Activated gamma-delta T cell (primary cell): ENCODE data around the gene DDX56.
"Not testable (repeated sequence)": the region's sequence is repeated elsewhere in the genome, so short reads cannot be mapped to it uniquely, and the experiment has no call there.

ENCODE experiments used
- DNase-seq: peaks from one replicate; lab custom pipeline; 2025; lab: John Stamatoyannopoulos, UW

The DDX56 gene

GRCh38 chr7:44563171-44563679, 10.5 kb downstream of the DDX56 start:
- DNase-seq: no peak

- not testable (repeated sequence) for DNase-seq
Observed at GRCh38 chr7:44562622-44562962, 11.1 kb downstream of the DDX56 start.

GRCh38 chr7:44561962-44562621, 11.6 kb downstream of the DDX56 start:
- DNase-seq: no peak

GRCh38 chr7:44561481-44561880, 12.2 kb downstream of the DDX56 start:
- no peak for DNase-seq

DNA sequence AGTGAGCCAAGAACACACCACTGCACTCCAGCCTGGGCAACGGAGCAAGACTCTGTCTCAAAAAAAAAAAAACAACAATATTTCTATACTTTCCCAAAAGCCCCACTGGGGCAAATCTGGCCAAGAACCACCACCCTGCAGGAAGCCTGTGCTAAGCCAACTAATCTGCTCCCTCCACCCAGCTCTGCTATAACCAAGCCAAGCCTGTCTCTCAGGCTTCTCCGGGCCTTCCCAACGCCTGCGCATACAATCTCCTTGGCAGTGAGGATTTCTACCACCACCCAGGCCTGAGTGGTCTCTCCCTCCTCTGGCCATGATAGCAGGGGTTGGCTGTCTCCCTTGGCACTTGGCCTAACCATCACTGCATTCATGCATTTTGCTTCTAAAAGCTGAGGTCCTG, 14.2 kb downstream of the DDX56 start:
- no peak for DNase-seq

DNA sequence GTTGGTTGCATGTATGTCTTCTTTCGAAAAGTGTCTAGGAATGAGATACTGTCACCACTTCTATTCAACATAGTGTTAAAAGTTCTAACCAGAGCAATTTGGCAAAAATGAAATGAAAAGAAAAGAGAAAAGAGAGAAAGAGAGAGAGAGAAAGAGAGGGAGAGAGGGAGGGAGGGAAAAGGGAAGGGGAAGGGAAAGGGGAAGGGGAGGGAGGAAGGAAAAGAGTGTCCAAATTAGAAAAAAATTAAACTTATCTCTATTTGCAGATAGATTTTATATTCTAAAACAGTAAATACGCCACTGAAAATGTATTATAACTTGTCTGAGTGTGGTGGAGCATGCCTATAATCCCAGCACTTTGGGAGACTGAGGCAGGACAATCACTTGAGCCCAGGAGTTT, 16.2 kb downstream of the DDX56 start:
- no peak for DNase-seq

DNA sequence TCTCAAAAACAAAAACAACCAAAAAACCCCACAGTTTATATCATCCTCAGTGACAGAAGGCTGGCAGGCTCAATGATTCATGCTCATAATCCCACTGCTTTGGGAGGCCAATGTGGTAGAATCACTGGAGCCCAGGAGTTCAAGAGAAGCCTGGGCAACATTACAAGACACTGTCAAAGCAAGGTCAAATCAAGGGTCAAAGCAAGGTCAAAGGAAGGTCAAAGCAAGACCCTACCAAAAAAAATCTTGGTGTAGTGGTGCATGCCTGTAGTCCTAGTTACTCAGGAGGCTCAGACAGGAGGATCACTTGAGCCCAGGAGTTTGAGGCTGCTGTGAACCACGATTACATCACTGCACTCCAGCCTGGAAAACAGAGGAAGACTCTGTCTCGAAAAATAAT, 18.4 kb downstream of the DDX56 start:
- no peak for DNase-seq

- not testable (repeated sequence) for DNase-seq
Observed at GRCh38 chr7:44552473-44553005, 21.2 kb downstream of the DDX56 start.

- no peak for DNase-seq
Observed at GRCh38 chr7:44549457-44549856, 24.3 kb downstream of the DDX56 start.

DNA sequence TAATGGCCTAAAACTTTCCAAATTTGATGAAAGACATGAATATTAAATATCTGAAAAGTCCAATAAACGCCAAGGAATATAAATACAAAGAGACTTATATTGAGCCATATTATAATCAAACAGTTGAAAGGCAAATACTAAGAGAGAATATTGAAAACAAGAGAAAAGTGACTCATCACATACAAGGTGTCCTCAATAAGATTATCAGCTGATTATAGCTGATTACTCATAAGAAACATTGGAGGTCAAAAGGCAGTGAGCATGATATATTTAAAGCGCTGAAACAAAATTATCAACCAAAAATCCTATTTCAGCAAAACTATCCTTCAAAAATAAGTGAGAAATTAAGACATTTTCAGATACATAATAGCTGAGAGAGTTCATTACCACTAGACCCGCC, 24.8 kb downstream of the DDX56 start:
- no peak for DNase-seq

DNA sequence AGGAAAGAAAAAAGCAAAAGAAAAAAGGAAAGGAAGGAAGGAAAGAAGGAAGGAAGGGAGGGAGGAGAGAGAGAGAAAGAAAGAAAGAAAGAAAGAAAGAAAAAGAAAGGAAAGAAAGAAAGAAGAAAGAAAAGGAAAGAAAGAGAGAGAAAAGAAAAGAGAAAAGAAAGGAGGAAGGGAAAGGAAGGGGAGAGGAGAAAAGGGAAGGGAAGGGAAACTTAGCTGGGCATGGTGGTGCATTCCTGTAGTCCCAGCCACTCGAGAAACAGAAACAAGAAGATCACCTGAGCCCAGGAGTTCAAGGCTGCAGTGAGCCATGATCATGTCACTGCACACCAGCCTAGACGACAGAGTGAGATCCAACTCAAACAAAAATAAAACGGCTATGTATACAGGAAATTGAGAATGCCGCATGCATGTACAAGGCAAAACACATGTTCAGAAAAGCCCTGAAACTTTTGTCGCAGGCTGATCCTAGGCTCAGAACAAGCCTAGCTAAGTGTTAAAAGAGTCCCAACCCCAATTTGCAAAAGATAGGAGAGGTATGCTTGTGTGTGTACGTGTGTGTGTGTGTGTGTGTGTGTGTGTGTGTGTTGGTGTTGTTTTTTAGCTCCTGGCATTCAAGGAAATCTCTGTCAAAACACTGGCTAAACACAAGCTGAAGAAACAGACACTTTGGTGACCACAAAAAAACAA, 26.0 kb downstream of the DDX56 start:
- DNase-seq: no peak

DNA sequence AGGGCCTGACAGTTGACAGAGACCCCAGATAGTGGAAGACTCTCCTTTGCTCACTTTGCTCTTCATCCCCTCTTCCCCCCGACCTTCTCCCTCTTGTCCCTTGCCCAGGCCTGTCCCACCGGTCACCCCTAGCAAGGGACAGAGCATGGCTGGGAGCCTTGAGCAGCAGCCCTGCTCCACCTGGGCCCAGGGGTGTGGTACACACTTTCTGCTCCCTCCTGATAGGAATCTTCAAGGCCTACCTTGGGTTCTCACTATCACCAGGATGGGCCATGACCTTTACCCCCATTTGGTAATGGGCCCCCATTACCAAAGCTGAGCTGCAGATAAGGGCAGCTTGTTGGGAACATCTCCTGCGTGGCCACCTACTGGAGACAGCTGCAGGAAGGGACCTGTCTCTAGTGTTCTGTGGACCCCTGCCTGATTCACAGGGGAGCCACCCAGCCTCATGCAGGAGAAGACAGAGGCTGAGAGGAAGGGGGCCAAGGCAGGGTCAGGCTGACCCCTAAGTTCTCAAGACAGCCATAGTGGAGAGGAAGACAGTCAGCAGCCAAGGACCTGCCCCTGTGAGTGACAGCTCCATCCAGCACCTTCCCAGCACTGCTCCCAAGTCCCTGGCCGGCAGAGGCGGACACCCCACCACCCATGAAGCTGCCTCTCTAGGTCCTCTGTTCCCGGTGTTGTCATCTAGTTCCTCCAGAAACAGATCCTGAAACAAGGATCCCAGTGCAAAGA, 31.7 kb downstream of the DDX56 start:
- no peak for DNase-seq

GRCh38 chr7:44541028-44541869, 32.5 kb downstream of the DDX56 start, which contains the start of gene NPC1L1:
Gene NPC1L1, minus strand, starts transcription at chr7:44541330. Its CDS starts 71 bp downstream, at chr7:44541259.
- DNase-seq: no peak

GRCh38 chr7:44540592-44541027, 33.1 kb downstream of the DDX56 start:
- no peak for DNase-seq

DNA sequence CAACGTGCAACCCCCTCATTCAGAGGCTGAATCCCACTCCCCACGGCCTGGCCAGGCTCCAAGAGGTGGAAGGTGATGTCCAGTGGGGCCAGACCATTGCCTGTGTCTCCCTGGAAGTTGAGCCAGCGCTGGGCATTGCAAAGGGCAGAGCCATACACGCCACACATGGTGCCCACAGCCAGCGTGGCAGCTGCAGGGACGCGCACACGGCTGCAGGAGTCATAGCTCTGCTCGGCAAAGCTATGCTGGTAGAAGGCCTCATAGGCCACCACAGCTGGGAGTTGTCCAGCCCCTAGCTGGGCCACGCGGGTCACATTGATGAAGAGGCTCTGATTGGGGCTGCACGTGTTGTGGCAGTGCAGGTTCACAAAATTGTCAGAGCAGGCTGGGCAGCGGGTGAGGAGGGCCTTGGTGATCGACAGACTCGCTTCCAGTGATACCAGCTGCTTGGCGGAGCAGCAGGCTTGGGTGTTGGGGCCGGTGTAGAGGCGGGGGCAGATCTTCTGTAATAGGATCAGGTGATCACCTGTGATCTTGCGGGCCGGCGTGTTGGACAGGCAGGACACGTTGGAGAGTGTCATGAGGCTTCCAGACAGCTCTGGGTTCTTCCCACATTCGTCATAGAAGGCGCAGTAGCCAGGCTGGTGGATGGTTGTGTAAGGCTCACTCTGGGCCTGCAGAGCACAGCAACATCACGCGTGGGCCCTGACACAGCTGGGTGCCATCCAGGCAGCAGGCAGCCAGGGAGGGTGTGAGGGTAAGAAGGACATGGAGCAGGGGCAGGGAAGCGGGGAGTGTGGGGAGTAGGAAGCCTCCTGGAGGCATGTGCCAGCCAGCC, 33.8 kb downstream of the DDX56 start:
- DNase-seq: no peak

DNA sequence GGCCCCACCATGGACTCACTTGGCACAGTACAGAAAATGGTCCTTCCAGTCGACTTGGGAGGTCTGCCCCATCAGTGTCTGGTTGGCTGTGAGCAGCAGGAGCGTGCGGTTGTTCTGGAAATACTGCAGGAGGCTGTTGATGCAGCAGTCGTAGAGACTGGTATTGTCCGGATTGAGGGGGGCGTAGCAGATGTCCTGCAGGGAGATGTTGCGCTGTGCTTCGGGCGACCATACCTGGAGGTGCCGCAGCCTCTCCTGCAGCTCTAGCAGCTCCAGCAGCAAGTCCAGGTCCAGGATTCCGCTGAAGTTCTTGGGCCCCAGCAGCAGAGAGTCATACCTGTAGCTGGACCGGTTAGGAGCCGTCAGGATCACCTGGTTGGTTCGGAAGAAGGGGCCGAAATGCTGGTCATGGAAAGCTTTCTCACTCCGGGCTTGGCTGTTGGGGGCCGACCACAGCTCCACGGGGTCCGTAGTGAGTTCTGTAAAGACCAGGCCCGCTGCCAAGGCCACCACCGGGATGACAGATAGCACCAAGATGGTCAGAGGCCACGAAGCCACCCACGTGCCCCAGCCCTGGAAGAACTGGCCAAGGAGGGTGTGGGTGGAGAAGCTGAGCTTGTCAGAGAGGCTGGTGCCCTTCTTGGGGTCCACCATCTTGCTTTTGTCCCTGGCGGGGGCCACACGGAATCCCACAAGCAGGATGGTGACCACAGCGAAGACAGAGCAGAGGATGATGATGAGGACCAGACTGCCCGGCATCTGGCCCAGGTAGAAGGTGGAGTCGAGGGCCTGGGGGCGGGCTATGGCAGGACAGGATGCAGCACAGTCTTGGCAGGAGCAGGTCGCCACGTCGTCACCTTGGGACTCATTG, 34.7 kb downstream of the DDX56 start:
- DNase-seq: no peak

DNA sequence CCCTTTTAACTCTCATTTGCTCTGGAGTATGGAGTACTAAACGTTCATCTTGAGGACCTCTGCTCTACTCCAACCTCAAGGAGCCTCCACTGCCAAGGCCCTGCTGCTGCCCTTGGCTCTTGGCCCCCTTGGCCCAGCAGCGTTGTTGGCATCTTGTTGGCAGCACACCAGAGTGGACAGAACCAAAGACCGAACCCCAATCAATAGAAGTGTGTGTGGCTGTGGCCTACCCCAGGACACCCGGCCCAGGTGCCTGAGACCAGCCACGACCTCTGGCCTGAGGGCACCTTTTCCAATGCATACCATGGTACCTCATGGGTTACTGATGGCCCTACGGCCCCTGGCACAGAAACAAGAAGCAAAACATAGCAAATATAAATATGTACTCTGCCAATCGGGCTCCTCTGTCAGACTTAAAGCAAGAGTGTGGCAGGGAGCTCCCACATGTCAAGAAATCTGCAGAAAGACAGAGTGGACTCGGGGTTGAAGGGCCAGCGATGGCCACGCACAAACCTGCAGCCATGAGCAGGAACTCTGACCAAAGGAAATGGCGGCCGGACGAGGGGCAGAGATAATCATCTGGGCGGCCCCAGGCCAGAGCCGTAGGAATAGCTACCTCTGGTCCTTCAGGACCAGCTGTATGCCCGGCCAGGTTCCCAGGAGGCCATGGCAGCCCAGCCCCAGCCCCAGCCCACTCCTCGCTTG, 35.5 kb downstream of the DDX56 start:
- no peak for DNase-seq

DNA sequence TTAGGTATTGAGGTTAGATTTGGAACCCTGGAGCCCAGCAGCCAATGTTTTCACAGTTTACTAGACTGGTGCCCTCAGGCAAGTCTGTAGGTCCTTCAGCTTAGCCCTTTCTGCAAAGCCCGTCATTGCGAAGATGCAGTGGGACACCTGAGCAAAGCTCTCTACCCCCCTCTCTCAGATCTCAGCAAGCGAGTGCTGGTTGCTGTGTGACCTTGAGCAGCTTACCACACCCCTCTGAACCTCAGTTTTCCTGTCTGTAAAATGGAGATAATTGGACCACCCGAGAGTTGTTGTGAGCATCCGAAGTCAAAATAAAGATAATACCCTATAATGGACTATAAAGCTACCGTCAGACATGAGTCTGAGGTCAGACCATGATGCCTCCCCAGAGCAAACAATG, 36.3 kb downstream of the DDX56 start:
- no peak for DNase-seq

DNA sequence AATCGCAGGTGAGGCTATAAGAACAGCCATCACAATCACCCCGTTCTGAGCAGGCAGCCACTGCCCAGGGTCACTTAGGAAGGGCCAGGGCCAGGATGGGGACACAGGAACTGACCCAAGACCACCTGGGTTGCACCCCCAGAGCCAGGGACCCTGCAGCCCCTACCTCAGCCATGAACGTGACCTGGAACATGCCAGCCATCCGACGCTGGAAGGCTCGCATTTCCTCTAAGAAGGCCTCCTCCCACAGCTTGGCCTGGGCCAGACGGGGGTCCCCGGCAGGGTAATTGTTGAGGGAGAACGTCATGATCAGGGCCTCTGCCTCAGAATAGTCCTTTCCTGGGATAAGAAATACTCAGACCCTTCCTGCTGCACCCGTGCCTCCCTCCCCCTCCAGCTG, 37.6 kb downstream of the DDX56 start:
- DNase-seq: no peak
